Choroid plexus epithelial cell (primary cell): ENCODE data around the gene KLHL21.
A peak's percentile ranks its signal among the peaks of the same experiment; 100 is the strongest.

Source experiments
- DNase-seq: peaks from one replicate; pipeline ENCODE4 v3.0.0-alpha.2; 2010; ENCODE audit warnings: low read depth
- H3K4me3 ChIP-seq: 2 replicates; pipeline ENCODE4 v1.5.1; 2011; ENCODE audit warnings: low read depth, mild to moderate bottlenecking, control low read depth, low read length, moderate library complexity
- TF ChIP-seq, protein P1 (sequence below): conservative IDR thresholded peaks from 2 replicates; pipeline ENCODE4 v1.5.1; 2011; ENCODE audit warnings: low read depth, mild to moderate bottlenecking, control low read depth, inconsistent platforms, low read length, moderate library complexity

Gene KLHL21

GRCh38 chr1:6624710-6625583 lies 22.3 kb upstream of the KLHL21 start, which contains the start of gene THAP3:
Gene THAP3 (plus strand): TSS chr1:6624868. CDS start chr1:6625219, 351 bp downstream.
- DNase-seq = peak; percentile 92
- H3K4me3 ChIP-seq = peak within 1 kb of the TSS; percentile 78
- TF ChIP-seq, protein P1, sequence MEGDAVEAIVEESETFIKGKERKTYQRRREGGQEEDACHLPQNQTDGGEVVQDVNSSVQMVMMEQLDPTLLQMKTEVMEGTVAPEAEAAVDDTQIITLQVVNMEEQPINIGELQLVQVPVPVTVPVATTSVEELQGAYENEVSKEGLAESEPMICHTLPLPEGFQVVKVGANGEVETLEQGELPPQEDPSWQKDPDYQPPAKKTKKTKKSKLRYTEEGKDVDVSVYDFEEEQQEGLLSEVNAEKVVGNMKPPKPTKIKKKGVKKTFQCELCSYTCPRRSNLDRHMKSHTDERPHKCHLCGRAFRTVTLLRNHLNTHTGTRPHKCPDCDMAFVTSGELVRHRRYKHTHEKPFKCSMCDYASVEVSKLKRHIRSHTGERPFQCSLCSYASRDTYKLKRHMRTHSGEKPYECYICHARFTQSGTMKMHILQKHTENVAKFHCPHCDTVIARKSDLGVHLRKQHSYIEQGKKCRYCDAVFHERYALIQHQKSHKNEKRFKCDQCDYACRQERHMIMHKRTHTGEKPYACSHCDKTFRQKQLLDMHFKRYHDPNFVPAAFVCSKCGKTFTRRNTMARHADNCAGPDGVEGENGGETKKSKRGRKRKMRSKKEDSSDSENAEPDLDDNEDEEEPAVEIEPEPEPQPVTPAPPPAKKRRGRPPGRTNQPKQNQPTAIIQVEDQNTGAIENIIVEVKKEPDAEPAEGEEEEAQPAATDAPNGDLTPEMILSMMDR = no peak

DNA sequence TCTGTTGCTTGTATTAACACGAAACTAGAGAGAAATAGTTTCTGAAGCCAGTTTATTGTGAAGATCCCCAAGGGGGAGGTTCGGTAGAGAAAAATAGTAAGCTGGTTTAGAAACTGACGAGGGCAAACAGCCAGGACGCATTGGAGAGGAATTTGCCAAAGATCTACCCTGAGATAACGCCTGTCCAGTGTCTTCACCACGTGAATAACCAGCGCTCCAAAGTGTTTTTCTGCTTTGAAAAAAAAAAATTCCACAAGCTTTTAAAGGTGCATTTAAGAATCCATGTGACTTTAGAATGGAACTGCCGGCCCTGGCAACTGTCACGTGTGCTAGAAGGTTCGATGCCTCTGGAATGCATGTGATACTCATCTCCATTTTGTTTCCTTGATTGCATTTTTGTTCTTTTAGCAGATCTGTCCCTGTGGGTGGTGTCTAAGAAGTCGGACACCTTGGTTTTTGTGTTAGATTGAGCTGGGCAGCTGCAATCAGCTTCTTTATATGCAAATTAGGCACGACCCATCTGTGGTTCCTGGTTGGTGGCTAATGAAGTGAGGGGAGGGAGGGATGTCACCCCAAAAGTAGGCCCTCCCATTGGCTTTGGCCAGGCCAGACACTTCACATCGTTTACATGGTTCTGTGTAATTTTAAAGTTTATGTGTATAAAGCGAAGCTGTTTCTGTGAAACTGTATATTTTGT lies 20.7 kb upstream of the KLHL21 start:
- peak; percentile 16 for DNase-seq
- TF ChIP-seq, protein P1 = no peak
- H3K4me3 ChIP-seq = no peak overlapping the region

GRCh38 chr1:6622396-6623152 lies 19.9 kb upstream of the KLHL21 start:
- TF ChIP-seq, protein P1 = no peak
- no peak for DNase-seq
- no peak overlapping the region for H3K4me3 ChIP-seq

- H3K4me3 ChIP-seq = no peak overlapping the region
- no peak for DNase-seq
- TF ChIP-seq, protein P1 = no peak
These were observed 19.0 kb upstream of the KLHL21 start for GRCh38 chr1:6621429-6622391.

DNA sequence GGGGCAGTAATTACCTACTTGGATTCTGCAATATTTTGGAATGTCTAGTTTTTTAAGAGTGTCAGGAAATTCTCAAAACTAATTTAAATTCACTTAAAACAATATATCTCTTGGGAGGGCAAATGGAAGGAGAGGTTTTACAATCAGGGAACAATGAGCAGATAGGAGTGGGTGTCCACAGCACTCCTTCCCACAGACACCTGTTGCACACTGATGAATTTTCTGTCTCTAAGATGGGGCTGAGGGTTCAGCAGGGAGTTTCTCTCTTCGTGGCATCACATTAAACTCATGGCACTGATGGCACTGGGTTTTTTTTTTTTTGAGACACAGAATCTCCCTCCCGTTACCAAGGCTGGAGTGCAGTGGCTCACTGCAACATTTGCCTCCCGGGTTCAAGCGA lies 16.4 kb upstream of the KLHL21 start:
- TF ChIP-seq, protein P1 = no peak
- DNase-seq = no peak
- H3K4me3 ChIP-seq = no peak overlapping the region
